HepG2 (cell line): Measurements from ENCODE around the gene PHF21B. TPM values are rescaled to one million over a fixed set of nuclear protein-coding genes. Genes with fewer than 3 reads are reported as not detected.

Experiments used
- ATAC-seq: fragments of 200-7000 bp; cut with Tn5 transposase; 3 replicates; pipeline ENCODE4 v1.9.1; 2020; ENCODE audit warnings: mild to moderate bottlenecking, moderate library complexity
- BruUV-seq: library from RNA; stranded (reverse); fragments of 400-500 nt; replicated peaks from 2 replicates; lab custom pipeline; 2021; lab: Mats Ljungman, UMichigan
- CTCF ChIA-PET: fragments of 300-600 bp; formaldehyde crosslinking; extraction: SDS; loops from one replicate; lab custom pipeline; 2021; ENCODE audit warnings: low total read pairs, inconsistent platforms, low intra/inter-chr PET ratio; lab: Yijun Ruan, JAX
- POLR2A ChIA-PET: fragments of 350-600 bp; sonication (Branson Sonifier 250); formaldehyde crosslinking; loops from one replicate; lab custom pipeline; 2020; ENCODE audit warnings: antibody characterized with exemption, inconsistent platforms; lab: Yijun Ruan, JAX
- DNase-seq: peaks from one replicate; pipeline ENCODE4 v3.0.0-alpha.2; 2015; ENCODE audit warnings: low spot score
- FAIRE-seq: peaks from 3 replicates; lab custom pipeline; 2011; peaks lifted over from hg19 to GRCh38; lab: Jason Lieb, UNC
- H2AFZ ChIP-seq: one replicate; pipeline ENCODE4 v1.6.1; 2011; ENCODE audit warnings: low read length, inconsistent platforms
- H3K27ac ChIP-seq: fragments of 300-600 bp; 3 replicates; pipeline ENCODE4 v1.8.0; 2011; ENCODE audit warnings: mixed run types, mild to moderate bottlenecking, mixed read lengths, low read length, inconsistent platforms; ENCODE audit not compliant: insufficient read depth; ENCODE audit errors: extremely low read length
- H3K27me3 ChIP-seq, 2 experiments: fragments of 200-600 bp in 1 of 2; 2 replicates in 1 of 2; 3 replicates in 1 of 2; pipeline versions ENCODE4 v1.6.0 to v1.8.0; 2011; ENCODE audit warnings: low read length in 2 of 2, mild to moderate bottlenecking in 2 of 2, moderate library complexity in 2 of 2, inconsistent platforms in 1 of 2; ENCODE audit not compliant: insufficient read depth in 2 of 2, control insufficient read depth in 1 of 2
- H3K36me3 ChIP-seq, 2 experiments: fragments of 200-600 bp in 1 of 2; replicated peaks in 1 of 2; 2 replicates in 1 of 2; 3 replicates in 1 of 2; pipeline versions ENCODE4 v1.5.1 to v1.8.0; 2011; ENCODE audit warnings: low read length in 2 of 2, inconsistent platforms in 1 of 2; ENCODE audit not compliant: insufficient read depth in 2 of 2, control insufficient read depth in 1 of 2
- H3K4me1 ChIP-seq: 2 replicates; pipeline ENCODE4 v1.5.1; 2012; ENCODE audit warnings: low read length, inconsistent platforms; ENCODE audit not compliant: insufficient read depth
- H3K4me2 ChIP-seq: 2 replicates; pipeline ENCODE4 v1.6.0; 2011; ENCODE audit warnings: low read depth, low read length, inconsistent platforms
- H3K4me3 ChIP-seq, 3 experiments: fragments of 200-600 bp in 1 of 3; sonication (generic), shearing (Covaris generic) in 1 of 3; replicated peaks in 1 of 3; 2 replicates each; pipeline ENCODE4 v1.5.1; 2011 to 2016; ENCODE audit warnings: low read length in 3 of 3, inconsistent platforms in 2 of 3, low read depth in 2 of 3, mild to moderate bottlenecking in 2 of 3, control low read depth in 1 of 3, mixed read lengths in 1 of 3; ENCODE audit not compliant: insufficient read depth in 1 of 3
- H3K79me2 ChIP-seq: one replicate; pipeline ENCODE4 v1.6.1; 2011; ENCODE audit warnings: low read length, inconsistent platforms; ENCODE audit not compliant: insufficient read depth
- H3K9ac ChIP-seq: 2 replicates; pipeline ENCODE4 v1.6.0; 2011; ENCODE audit warnings: mild to moderate bottlenecking, low read depth, low read length, inconsistent platforms; ENCODE audit not compliant: insufficient read depth
- H3K9me3 ChIP-seq: 2 replicates; pipeline ENCODE4 v1.5.1; 2012; ENCODE audit warnings: mild to moderate bottlenecking, low read length
- H4K20me1 ChIP-seq: 2 replicates; pipeline ENCODE4 v1.6.0; 2011; ENCODE audit warnings: inconsistent platforms, mild to moderate bottlenecking, low read length, moderate library complexity; ENCODE audit not compliant: insufficient read depth
- CREB1 ChIP-seq, 2 experiments: fragments of 450-650 bp in 1 of 2; IDR thresholded peaks; 2 replicates each; pipeline ENCODE4 v1.6.1; 2016 to 2017; ENCODE audit warnings: control low read depth in 1 of 2, mild to moderate bottlenecking in 1 of 2, missing compliant biosample characterization in 1 of 2, missing genetic modification characterization in 1 of 2
- FOXA3 ChIP-seq: IDR thresholded peaks from 2 replicates; pipeline ENCODE4 v1.6.1; 2016; ENCODE audit warnings: missing genetic modification reagents, missing compliant biosample characterization
- RBFOX2 ChIP-seq: fragments of 200-400 bp; formaldehyde crosslinking; IDR thresholded peaks from 2 replicates; pipeline ENCODE4 v1.6.1; 2017; ENCODE audit warnings: low read depth, mild to moderate bottlenecking, low read length
- RFX1 ChIP-seq: fragments of 450-650 bp; IDR thresholded peaks from 2 replicates; pipeline ENCODE4 v1.6.1; 2017
- TOPORS ChIP-seq: sonication (generic); formaldehyde crosslinking; IDR thresholded peaks from 2 replicates; pipeline ENCODE4 v1.8.0; 2023; ENCODE audit warnings: mild to moderate bottlenecking, missing genetic modification reagents
- WGBS: methylation state at CpG from one replicate; pipeline ENCODE4 v1.1.6; 2017; ENCODE audit warnings: low lambda C conversion rate; 5-methylcytosine and 5-hydroxymethylcytosine counted together
- in situ Hi-C: cut with HindIII; loops from 2 replicates; pipeline ENCODE4 v1.10.0; 2017; ENCODE audit warnings: low pct_unique_long_range_greater_than_20kb; ENCODE audit not compliant: extremely low pct_ligation_motif_present
- intact Hi-C: fragments of 100-400 bp; cut with micrococcal nuclease; formaldehyde crosslinking; loops from one replicate; pipeline ENCODE4 v1.10.0; 2022; ENCODE audit not compliant: unreplicated experiment
- polyA plus RNA-seq, 8 experiments: library from polyadenylated mRNA; depleted of rRNA in 3 of 8; stranded (reverse) in 7 of 8; unstranded in 1 of 8; fragments of >200 nt; fragmentation: Illumina TruSeq in 4 of 8; extraction: Trizol in 4 of 8; gene quantifications; 2 replicates each; pipeline versions ENCODE4 v1.2.1 to v1.2.3, GENCODE V29; 2011 to 2016; ENCODE audit warnings: low read depth in 4 of 8, missing spikeins in 1 of 8, mixed read lengths in 1 of 8; ENCODE audit not compliant: insufficient read depth in 1 of 8
- total RNA-seq, 5 experiments: library from RNA; depleted of rRNA; stranded (reverse); fragments of >200 nt; fragmentation: Illumina TruSeq; extraction: Trizol; gene quantifications; 2 replicates each; pipeline ENCODE4 v1.2.3, GENCODE V29; 2016; ENCODE audit warnings: low read depth in 1 of 5
- TF ChIP-seq, protein P1 (sequence below): sonication (generic); formaldehyde crosslinking; IDR thresholded peaks from 2 replicates; pipeline ENCODE4 v1.4.0; 2020; ENCODE audit warnings: missing genetic modification reagents, borderline replicate concordance
- TF ChIP-seq, protein P2 (sequence below): sonication (generic); formaldehyde crosslinking; IDR thresholded peaks from 2 replicates; pipeline ENCODE4 v1.4.0; 2020; ENCODE audit warnings: missing genetic modification reagents

Gene PHF21B
- total and polyA plus RNA-seq, 2 of the 13 experiments (the other 11 are each of a cell fraction or from before 2014, with no cell fraction given) = not detected

DNA sequence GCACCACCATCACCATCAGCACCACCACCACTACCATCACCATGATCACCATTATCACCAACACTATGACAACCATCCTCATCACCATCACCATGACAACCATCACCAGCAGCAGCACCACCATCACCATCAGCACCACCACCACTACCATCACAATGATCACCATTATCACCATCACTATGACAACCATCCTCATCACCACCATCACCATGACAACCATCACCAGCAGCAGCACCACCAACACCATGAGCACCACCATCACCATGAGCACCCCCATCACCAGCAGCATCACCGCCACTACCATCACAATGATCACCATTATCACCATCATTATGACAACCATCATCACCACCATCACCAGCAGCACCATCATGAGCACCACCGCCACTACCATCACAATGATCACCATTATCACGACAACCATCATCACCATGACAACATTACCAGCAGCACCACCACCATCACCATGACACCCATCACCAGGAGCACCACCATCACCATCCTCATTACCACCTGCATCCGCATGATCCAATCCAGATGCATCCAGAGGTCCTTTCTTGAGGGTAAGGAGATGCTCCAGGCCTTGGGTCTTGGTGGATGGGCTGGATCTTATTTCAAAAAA, 23.8 kb downstream of the PHF21B start:
- intact Hi-C loops = no loop called here
- H3K4me1 ChIP-seq = no peaks in the 10 kb centered on the region
- BruUV-seq = no TSS peak
- in situ Hi-C loops = no loop called here
- no peak for ATAC-seq
- H2AFZ ChIP-seq = no peak overlapping the region
- FAIRE-seq = no peak
- H3K4me3 ChIP-seq = no peak overlapping the region
- 45% methylated on average over 4 of the region's 4 CpGs for WGBS
- TF ChIP-seq FOXA3 (no peak), RFX1 (peak; percentile 52; the same call in 1 of the 2 replicates), CREB1 (IDR thresholded peaks at IDR 0.05) (peak; percentile 76), CREB1 (CRISPR knock-in tag; IDR thresholded peaks at IDR 0.05) (no peak), TOPORS (CRISPR knock-in tag) (no peak), RBFOX2 (no peak)
- TF ChIP-seq, protein P1, sequence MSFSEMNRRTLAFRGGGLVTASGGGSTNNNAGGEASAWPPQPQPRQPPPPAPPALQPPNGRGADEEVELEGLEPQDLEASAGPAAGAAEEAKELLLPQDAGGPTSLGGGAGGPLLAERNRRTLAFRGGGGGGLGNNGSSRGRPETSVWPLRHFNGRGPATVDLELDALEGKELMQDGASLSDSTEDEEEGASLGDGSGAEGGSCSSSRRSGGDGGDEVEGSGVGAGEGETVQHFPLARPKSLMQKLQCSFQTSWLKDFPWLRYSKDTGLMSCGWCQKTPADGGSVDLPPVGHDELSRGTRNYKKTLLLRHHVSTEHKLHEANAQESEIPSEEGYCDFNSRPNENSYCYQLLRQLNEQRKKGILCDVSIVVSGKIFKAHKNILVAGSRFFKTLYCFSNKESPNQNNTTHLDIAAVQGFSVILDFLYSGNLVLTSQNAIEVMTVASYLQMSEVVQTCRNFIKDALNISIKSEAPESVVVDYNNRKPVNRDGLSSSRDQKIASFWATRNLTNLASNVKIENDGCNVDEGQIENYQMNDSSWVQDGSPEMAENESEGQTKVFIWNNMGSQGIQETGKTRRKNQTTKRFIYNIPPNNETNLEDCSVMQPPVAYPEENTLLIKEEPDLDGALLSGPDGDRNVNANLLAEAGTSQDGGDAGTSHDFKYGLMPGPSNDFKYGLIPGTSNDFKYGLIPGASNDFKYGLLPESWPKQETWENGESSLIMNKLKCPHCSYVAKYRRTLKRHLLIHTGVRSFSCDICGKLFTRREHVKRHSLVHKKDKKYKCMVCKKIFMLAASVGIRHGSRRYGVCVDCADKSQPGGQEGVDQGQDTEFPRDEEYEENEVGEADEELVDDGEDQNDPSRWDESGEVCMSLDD (CRISPR knock-in tag) = no peak
- TF ChIP-seq, protein P2, sequence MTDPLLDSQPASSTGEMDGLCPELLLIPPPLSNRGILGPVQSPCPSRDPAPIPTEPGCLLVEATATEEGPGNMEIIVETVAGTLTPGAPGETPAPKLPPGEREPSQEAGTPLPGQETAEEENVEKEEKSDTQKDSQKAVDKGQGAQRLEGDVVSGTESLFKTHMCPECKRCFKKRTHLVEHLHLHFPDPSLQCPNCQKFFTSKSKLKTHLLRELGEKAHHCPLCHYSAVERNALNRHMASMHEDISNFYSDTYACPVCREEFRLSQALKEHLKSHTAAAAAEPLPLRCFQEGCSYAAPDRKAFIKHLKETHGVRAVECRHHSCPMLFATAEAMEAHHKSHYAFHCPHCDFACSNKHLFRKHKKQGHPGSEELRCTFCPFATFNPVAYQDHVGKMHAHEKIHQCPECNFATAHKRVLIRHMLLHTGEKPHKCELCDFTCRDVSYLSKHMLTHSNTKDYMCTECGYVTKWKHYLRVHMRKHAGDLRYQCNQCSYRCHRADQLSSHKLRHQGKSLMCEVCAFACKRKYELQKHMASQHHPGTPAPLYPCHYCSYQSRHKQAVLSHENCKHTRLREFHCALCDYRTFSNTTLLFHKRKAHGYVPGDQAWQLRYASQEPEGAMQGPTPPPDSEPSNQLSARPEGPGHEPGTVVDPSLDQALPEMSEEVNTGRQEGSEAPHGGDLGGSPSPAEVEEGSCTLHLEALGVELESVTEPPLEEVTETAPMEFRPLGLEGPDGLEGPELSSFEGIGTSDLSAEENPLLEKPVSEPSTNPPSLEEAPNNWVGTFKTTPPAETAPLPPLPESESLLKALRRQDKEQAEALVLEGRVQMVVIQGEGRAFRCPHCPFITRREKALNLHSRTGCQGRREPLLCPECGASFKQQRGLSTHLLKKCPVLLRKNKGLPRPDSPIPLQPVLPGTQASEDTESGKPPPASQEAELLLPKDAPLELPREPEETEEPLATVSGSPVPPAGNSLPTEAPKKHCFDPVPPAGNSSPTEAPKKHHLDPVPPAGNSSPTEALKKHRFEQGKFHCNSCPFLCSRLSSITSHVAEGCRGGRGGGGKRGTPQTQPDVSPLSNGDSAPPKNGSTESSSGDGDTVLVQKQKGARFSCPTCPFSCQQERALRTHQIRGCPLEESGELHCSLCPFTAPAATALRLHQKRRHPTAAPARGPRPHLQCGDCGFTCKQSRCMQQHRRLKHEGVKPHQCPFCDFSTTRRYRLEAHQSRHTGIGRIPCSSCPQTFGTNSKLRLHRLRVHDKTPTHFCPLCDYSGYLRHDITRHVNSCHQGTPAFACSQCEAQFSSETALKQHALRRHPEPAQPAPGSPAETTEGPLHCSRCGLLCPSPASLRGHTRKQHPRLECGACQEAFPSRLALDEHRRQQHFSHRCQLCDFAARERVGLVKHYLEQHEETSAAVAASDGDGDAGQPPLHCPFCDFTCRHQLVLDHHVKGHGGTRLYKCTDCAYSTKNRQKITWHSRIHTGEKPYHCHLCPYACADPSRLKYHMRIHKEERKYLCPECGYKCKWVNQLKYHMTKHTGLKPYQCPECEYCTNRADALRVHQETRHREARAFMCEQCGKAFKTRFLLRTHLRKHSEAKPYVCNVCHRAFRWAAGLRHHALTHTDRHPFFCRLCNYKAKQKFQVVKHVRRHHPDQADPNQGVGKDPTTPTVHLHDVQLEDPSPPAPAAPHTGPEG (CRISPR knock-in tag) = no peak
- H3K36me3 ChIP-seq = no peaks in the 10 kb centered on the region
- H3K9me3 ChIP-seq = no peaks in the 10 kb centered on the region
- no peak overlapping the region for H3K9ac ChIP-seq
- POLR2A ChIA-PET = no interaction called here
- H3K4me2 ChIP-seq = no peak overlapping the region
- no peak overlapping the region for H3K27ac ChIP-seq
- CTCF ChIA-PET = no interaction called here
- no peaks in the 10 kb centered on the region for H3K79me2 ChIP-seq
- H3K27me3 ChIP-seq = peaks cover 3 to 31% of the 10 kb centered on the region in 2 experiments; a peak in 4 of 5 replicates
- H4K20me1 ChIP-seq = no peaks in the 10 kb centered on the region
- DNase-seq = no peak
